PC-9 (cell line): Measurements from ENCODE around the gene HOXA4.

ENCODE experiments used
- CTCF ChIP-seq: fragments of 200-600 bp; sonication (generic); conservative IDR thresholded peaks from 2 replicates; pipeline ENCODE4 v1.6.1; 2017; ENCODE audit warnings: mixed run types, antibody characterized with exemption, mild to moderate bottlenecking, moderate library complexity
- EZH2 ChIP-seq: fragments of 200-600 bp; sonication (generic); IDR thresholded peaks from 2 replicates; pipeline ENCODE4 v1.8.0; 2017; ENCODE audit warnings: antibody characterized with exemption, low read depth

GRCh38 chr7:27117887-27118491, 12.6 kb downstream of the HOXA4 start:
- TF ChIP-seq CTCF: no peak
- no peak for TF ChIP-seq EZH2
